Osteocyte (in vitro differentiated cells): ENCODE results near the gene CCNI. TPM values are rescaled to one million over a fixed set of nuclear protein-coding genes. Genes with fewer than 3 reads are reported as not detected.
"Not testable (repeated sequence)": the region's sequence is repeated elsewhere in the genome, so short reads cannot be mapped to it uniquely, and the experiment has no call there.

Source experiments
- DNase-seq: peaks from one replicate; pipeline ENCODE4 v3.0.0; 2021; ENCODE audit warnings: mixed read lengths; ENCODE audit not compliant: unreplicated experiment; ENCODE audit errors: extremely low spot score
- H3K27ac Mint-ChIP-seq: one replicate; pipeline ENCODE4 v1.8.0; 2021; ENCODE audit warnings: mild to moderate bottlenecking, mixed read lengths; ENCODE audit not compliant: unreplicated experiment
- H3K27me3 Mint-ChIP-seq: one replicate; pipeline ENCODE4 v1.8.0; 2021; ENCODE audit warnings: mixed read lengths; ENCODE audit not compliant: unreplicated experiment
- H3K36me3 Mint-ChIP-seq: one replicate; pipeline ENCODE4 v1.8.0; 2021; ENCODE audit warnings: mixed read lengths; ENCODE audit not compliant: unreplicated experiment
- H3K4me1 Mint-ChIP-seq: one replicate; pipeline ENCODE4 v1.8.0; 2021; ENCODE audit warnings: mixed read lengths; ENCODE audit not compliant: unreplicated experiment
- H3K4me3 Mint-ChIP-seq: one replicate; pipeline ENCODE4 v1.8.0; 2021; ENCODE audit warnings: mild to moderate bottlenecking, moderate library complexity, mixed read lengths; ENCODE audit not compliant: unreplicated experiment
- H3K9me3 Mint-ChIP-seq: one replicate; pipeline ENCODE4 v1.8.0; 2021; ENCODE audit warnings: mixed read lengths; ENCODE audit not compliant: unreplicated experiment
- CTCF ChIP-seq: fragments of 200-600 bp; sonication (generic); IDR thresholded peaks from 2 replicates; pipeline ENCODE4 v1.5.0; 2021; ENCODE audit warnings: antibody characterized with exemption, mild to moderate bottlenecking, moderate library complexity
- total RNA-seq: library from RNA; stranded (reverse); gene quantifications from 2 replicates; pipeline ENCODE4 v1.2.1, GENCODE V29; 2021

The CCNI gene
- total RNA-seq, 1 donor from 2014 or later = 329 TPM

- Mint-ChIP-seq H3K27ac (peak overlapping the region; percentile 100), H3K4me1 (peaks cover 41% of the 10 kb centered on the region), H3K36me3 (no peaks in the 10 kb centered on the region), H3K27me3 (no peaks in the 10 kb centered on the region), H3K4me3 (peak overlapping the region; percentile 90), H3K9me3 (no peaks in the 10 kb centered on the region)
- peak; percentile 87 for DNase-seq
- no peak for TF ChIP-seq CTCF
Measured at GRCh38 chr4:77074981-77075855, 571 bp downstream of the CCNI start.

GRCh38 chr4:77074381-77074831 lies 1.4 kb downstream of the CCNI start:
- H3K27me3 Mint-ChIP-seq = no peaks in the 10 kb centered on the region
- H3K4me3 Mint-ChIP-seq = no peak overlapping the region
- H3K4me1 Mint-ChIP-seq = peaks cover 46% of the 10 kb centered on the region
- no peak overlapping the region for H3K27ac Mint-ChIP-seq
- peaks cover 3% of the 10 kb centered on the region for H3K36me3 Mint-ChIP-seq
- DNase-seq = no peak
- no peaks in the 10 kb centered on the region for H3K9me3 Mint-ChIP-seq
- no peak for TF ChIP-seq CTCF

GRCh38 chr4:77073981-77074380 lies 1.8 kb downstream of the CCNI start:
- H3K4me1 Mint-ChIP-seq = peaks cover 48% of the 10 kb centered on the region
- peaks cover 3% of the 10 kb centered on the region for H3K36me3 Mint-ChIP-seq
- TF ChIP-seq CTCF = no peak
- no peaks in the 10 kb centered on the region for H3K27me3 Mint-ChIP-seq
- no peaks in the 10 kb centered on the region for H3K9me3 Mint-ChIP-seq
- no peak overlapping the region for H3K4me3 Mint-ChIP-seq
- DNase-seq = no peak
- H3K27ac Mint-ChIP-seq = no peak overlapping the region

- no peak for TF ChIP-seq CTCF
- Mint-ChIP-seq H3K27me3 (no peaks in the 10 kb centered on the region), H3K4me3 (no peak overlapping the region), H3K9me3 (no peaks in the 10 kb centered on the region), H3K4me1 (peaks cover 50% of the 10 kb centered on the region), H3K27ac (no peak overlapping the region), H3K36me3 (peaks cover 3% of the 10 kb centered on the region)
- no peak for DNase-seq
Measured at GRCh38 chr4:77073106-77073809, 2.5 kb downstream of the CCNI start.

GRCh38 chr4:77072195-77072753 lies 3.5 kb downstream of the CCNI start:
- DNase-seq = no peak
- no peaks in the 10 kb centered on the region for H3K9me3 Mint-ChIP-seq
- H3K36me3 Mint-ChIP-seq = peaks cover 3% of the 10 kb centered on the region
- H3K27me3 Mint-ChIP-seq = no peaks in the 10 kb centered on the region
- peak overlapping the region; percentile 77 for H3K27ac Mint-ChIP-seq
- peak overlapping the region; percentile 28 for H3K4me3 Mint-ChIP-seq
- H3K4me1 Mint-ChIP-seq = peaks cover 48% of the 10 kb centered on the region
- TF ChIP-seq CTCF = no peak

GRCh38 chr4:77069514-77069913 lies 6.3 kb downstream of the CCNI start:
- not testable (repeated sequence) for H3K4me3 Mint-ChIP-seq, DNase-seq, H3K27ac Mint-ChIP-seq, H3K9me3 Mint-ChIP-seq, H3K36me3 Mint-ChIP-seq, H3K27me3 Mint-ChIP-seq
- H3K4me1 Mint-ChIP-seq = peaks cover 39% of the 10 kb centered on the region
